ENCODE data around the gene TECR.
"Not testable (repeated sequence)": the region's sequence is repeated elsewhere in the genome, so short reads cannot be mapped to it uniquely, and the experiment has no call there.

The TECR gene

DNA sequence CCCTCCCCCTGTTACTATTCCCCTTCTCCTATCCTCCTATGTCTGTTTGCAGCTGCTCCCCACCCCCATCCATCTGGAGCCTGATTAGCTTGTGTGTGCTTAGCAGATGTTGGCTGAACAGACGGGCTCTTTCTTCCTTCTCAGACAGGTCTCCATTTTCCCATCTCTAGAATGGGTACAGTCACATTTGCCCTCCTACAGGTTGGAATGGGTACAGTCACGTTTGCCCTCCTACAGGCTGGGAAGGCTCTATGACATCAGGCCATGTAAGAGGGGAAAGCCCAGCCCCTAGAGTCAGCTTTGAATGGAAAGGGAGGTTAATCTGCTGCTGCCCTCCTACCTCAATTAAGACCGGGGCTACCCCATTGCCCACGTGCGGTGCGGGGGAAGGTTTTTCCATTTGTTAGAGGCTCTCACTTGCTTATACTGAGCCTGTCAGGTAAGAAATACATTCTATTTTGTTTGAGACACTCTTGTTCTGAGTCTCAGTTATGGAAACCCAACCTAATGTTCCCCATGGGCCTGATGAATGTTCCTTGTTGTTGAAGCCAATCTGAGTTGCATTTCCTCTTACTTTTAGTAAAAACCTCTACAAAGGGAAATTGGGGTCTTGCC is 51.3 kb downstream of the TECR start:
- in situ Hi-C loops (cut with MboI; ENCODE audit: low sequenced_read_pairs), result no loop called here

DNA sequence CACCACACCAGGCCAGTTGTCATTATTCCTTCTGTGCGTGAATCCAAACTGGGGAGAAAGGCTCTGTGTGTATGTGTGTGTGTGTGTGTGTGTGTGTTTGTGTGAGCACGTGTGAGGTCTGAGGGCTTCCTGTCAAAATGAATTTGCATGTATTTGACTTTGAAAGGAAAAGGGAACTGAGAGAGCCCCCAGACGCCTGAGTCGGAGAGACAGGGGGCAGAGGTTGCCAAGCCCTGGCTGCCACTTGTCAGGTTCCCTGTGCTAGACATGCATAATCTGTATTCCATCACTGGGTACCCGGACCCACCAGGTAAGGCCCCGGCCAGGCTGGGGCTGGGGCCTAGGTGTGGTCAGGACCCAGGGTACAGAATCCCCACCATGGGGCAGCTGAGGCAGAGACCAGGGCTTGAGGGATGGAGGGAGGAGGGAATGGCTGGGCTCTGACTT is 53.5 kb downstream of the TECR start, which contains the start of gene CLEC17A:
TSS of gene CLEC17A (plus strand) at position 191 of the 447 bp plus-strand sequence. CDS start at position 268, 77 bp downstream.
- in situ Hi-C loops (cut with MboI; ENCODE audit: low sequenced_read_pairs), result no loop called here

DNA sequence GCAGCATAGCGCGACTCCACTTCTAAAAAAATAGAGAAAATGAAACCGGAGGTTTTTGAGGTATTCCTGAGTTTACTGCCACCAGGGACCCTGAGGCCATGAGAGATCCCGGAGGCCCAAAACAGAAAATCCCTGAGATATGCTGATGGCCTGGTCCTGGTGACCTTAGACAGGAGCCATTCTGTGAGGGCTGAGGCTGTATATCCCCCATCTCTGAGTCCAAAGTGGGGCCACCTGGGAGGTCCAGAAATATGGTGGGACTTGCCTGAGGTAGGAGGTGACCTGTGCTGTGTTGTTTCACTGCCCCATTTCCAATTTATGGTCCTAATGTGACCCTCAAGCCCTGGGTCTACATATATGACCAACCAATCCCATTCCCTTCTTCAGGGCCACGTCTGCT is 55.0 kb downstream of the TECR start:
- in situ Hi-C loops (cut with MboI; ENCODE audit: low sequenced_read_pairs), result not testable (repeated sequence)

DNA sequence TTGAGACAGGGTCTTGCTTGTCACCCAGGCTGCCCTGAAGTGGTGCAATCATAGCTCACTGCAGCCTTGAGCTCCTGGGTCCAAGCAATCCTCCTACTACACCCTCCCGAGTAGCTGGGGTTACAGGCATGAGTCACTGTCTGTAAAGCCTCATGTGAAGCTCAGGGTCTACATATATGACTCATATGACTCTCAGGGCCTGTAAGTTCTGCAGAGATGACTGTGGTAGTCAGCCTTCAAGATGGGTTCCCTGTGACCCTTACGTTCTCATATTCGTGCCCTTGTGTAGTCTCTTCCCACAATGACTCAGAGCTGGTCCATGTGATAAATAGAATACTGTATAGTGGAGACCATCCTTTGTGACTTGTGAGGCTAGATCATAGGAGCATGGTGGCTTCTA is 55.8 kb downstream of the TECR start:
- in situ Hi-C loops (cut with MboI; ENCODE audit: low sequenced_read_pairs), result not testable (repeated sequence)

DNA sequence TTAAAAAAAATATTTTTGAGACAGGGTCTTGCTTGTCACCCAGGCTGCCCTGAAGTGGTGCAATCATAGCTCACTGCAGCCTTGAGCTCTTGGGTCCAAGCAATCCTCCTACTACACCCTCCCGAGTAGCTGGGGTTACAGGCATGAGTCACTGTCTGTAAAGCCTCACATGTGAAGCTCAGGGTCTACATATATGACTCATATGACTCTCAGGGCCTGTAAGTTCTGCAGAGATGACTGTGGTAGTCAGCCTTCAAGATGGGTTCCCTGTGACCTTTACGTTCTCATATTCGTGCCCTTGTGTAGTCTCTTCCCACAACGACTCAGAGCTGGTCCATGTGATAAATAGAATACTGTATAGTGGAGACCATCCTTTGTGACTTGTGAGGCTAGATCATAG is 60.0 kb downstream of the TECR start:
- in situ Hi-C loops (cut with MboI; ENCODE audit: low sequenced_read_pairs), result not testable (repeated sequence)

DNA sequence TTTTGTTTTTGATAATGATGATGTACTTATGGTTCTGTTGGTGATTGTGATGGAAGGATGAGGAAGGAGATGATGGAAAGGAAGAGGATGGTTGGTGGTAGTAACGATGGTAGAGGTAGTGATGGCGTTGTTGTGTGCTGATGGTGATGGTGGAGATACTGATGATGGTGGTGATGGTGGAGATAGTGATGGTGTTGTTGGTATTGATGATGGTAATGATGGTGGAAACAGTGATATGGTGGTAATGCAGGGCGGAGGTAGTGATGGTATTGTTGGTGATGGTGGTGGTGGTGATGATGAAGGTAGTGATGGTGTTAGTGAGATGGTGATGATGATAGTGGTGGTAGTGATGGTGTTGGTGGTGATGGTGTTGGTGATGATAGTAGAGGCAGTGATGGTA is 66.2 kb downstream of the TECR start:
- in situ Hi-C loops (cut with MboI; ENCODE audit: low sequenced_read_pairs), result no loop called here

DNA sequence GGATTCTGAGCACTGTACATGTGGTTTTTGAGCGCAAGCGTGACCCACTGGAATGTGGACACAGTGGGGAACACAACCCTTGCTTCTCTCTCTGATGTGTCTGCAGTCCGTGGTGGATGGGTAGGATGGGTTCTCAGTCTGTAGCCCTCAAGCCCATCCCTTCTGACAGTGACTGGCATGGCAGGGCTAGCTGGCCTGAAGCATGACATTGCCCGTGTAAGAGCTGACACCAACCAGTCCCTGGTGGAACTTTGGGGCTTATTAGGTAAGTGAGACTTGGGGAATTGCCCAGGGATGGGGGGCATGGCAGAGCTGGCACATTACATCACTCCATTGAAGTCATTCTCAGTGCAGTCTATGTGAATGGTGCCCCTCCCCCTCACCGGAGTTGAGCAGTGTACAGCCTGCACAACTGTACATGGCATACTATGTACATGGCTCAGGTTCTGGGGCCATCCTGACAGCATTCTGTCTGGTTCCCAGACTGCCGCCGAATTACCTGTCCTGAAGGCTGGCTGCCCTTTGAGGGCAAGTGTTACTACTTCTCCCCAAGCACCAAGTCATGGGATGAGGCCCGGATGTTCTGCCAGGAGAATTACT is 70.3 kb downstream of the TECR start:
- in situ Hi-C loops (cut with MboI; ENCODE audit: low sequenced_read_pairs), result no loop called here

DNA sequence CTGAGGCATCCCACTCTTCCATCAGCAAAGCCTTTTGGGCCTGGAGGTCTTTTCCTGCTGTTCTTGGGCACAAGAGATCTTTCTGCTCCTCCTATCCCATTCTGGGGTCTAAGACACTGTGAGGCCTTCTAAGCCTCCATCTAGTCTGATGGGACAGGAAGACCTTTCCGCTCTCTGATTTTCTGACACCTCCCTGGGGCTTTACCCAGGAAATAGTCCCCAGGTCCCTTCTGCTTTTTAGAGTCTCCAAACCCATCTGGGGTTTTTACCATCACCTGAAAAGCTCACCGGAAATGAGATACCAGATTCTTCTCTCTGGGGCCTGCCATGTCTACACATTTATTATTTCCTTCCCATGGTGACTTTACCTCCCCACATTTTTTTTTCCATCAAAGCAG is 74.6 kb downstream of the TECR start:
- in situ Hi-C loops (cut with MboI; ENCODE audit: low sequenced_read_pairs), result no loop called here

DNA sequence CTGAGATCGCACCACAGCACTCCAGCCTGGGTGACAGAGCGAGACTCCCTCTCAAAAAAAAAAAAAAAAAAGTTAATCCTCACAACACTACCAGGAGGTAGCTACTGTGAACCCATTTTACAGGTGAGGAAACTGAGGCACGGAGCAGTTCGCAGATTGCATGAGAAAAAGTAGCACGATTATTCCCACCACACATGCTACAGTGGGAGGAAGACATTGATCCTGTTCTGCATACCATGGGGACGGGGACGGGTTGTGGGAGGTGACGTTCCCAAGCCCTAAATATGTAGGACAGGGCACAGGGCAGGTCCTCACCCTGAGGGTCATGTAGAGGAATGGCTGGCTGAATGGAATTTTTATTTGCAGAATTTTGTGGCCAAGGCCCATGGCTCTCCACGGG is 77.2 kb downstream of the TECR start:
- in situ Hi-C loops (cut with MboI; ENCODE audit: low sequenced_read_pairs), result no loop called here

DNA sequence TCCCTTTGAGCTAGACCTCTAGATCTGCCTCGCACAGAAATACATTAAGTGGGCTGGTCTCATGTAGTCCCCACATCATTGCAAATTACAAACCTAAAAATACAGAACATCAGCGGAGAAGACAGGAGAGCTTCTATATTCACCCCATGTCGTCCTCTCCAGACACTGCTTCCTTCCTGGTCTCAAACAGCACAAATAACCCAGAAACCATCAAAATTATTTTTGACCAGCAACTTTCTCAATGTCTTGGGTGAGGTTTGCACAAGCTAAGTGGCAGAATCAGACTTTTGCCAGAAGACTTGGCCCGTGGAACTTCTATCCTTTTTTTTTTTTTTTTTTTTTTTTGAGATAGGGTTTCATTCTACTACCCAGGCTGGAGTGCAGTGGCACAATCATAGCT is 81.7 kb downstream of the TECR start:
- in situ Hi-C loops (cut with MboI; ENCODE audit: low sequenced_read_pairs), result no loop called here

DNA sequence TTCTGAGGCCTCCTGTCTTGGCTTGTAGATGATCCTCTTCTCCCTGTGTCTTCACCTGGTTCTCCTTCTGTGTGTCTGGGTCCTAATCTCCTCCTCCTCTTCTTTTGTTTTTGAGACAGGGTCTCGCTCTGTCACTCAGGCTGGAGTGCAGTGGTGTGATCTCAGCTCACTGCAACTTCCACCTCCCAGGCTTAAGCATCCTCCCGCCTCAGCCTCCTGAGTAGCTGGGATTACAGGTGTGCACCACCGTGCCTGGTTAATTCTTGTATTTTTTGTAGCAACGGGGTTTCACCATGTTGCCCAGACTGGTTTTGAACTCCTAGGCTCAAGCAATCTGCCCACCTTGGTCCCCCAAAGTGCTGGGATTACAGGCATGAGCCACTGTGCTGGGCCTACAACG is 82.8 kb downstream of the TECR start:
- in situ Hi-C loops (cut with MboI; ENCODE audit: low sequenced_read_pairs), result not testable (repeated sequence)

DNA sequence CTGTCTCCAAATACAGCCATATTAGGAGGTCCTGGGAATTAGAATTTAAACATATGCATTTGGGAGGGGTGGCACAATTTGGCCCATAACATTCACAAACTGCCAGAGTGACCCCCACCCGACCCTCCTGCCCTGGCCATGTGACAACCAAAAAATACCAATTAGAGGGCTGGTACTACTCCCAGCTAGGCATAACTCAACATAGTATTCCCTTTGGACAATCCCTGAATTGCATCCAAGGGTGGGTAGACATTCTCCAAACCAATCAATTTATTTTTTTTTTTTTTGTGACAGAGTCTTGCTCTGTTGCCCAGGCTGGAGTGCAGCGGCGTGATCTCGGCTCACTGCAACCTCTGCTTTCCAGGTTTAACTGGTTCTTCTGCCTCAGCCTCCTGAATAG is 83.3 kb downstream of the TECR start:
- in situ Hi-C loops (cut with MboI; ENCODE audit: low sequenced_read_pairs), result no loop called here

DNA sequence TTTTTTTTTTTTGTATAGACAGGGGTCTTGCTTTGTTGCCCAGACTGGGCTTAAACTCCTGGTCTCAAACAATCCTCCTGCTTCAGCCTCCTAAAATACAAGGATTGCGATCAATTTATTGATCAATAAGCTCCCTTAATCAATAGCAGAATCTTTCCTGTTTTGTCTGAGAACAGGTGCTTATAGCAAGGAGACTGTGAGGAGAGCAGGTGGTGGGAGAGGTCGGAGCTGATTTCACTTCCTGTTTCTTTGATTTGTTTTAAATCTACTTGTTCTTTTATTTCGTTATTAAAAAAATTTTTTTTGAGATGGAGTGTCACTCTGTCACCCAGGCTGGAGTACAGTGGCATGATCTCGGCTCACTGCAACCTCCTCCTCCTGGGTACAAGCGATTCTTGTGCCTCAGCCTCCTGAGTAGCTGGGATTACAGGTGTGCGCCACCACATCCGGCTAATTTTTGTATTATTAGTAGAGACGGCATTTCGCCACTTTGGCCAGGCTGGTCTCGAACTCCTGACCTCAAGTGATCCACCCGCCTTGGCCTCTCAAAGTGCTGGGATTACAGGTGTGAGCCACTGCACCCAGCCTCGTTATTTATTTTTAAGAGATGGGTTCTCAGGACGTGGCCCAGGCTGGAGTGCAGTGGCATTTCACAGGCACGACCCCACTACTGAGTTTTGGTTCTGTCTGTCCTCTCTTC is 84.2 kb downstream of the TECR start:
- in situ Hi-C loops (cut with MboI; ENCODE audit: low sequenced_read_pairs), result not testable (repeated sequence)

DNA sequence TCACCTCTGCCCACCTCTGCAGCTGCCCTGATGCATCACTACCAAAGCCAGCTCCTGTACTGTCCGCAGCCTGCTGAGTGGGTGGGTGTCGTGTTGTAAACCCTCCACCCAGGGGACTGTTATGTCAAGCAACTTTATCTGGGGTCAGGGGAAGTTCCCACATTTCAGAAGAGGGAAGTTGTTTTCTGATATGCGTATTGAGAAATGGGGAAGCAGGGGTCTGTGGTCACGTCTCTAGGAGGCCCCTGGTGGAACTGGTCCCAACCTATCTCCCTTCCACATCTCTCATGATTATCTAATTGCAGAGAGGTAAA is 84.7 kb downstream of the TECR start:
- in situ Hi-C loops (cut with MboI; ENCODE audit: low sequenced_read_pairs), result no loop called here

Data from hTERT RPE-1 (cell line).